ENCODE measurements around the gene KRTAP10-7.
"Not testable (repeated sequence)": the region's sequence is repeated elsewhere in the genome, so short reads cannot be mapped to it uniquely, and the experiment has no call there.

GRCh38 chr21:44646366-44647221 lies 46.2 kb downstream of the KRTAP10-7 start, which contains the start of gene KRTAP10-11:
- not testable (repeated sequence) for TF ChIP-seq CTCF, POLR2A (IDR thresholded peaks at IDR 0.05)

Measured in tibial nerve (tissue), 3 donors.